ENCODE data around the gene IQCH.

DNA sequence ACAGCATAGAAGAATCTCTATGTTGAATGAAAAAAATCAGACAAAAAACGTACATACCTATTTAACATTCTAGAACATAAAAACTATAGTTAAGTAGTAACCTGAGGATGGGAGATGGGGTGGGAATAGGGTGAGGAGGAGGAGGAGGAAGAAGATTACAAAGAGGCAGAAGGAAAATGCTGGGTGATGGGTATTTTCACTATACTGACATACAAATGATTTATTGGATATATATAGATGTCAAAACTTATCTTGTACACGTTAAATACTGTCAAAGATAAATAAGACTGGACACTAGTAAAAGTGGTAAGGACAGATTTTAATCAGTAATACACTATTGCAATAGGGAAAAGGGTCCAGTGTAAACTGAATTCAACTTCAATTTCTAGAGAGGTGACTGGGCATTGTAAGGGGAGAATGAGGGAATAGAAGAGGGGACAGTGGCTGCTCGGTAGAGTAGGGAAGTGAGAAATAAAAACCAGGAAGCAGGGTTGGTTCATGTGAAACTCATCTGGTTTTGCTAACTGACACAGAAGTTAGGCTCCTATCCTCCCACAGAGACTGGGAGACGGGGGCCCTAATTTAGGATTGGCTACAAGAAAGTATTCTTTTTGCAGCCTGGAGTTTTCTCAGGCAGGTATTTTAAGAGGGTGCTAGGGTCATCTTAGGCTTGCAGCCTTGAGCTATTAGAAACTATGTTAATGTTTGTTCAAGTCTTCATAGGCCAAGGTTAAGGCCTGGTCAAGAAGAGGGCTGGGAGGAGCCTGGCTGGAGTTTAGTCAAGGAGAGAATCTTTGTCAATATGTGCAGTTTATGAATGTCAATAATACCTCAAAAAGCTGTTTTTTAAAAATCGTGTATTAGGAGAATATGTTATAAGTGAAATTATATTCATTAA is 251.3 kb downstream of the IQCH start:
- TF ChIP-seq CTCF (optimal IDR thresholded peaks at IDR 0.05 in 1 of 3, IDR thresholded peaks at IDR 0.05 in 1 of 3, conservative IDR thresholded peaks at IDR 0.05 in 1 of 3; ENCODE audit: extremely low read depth in 1 of 3, insufficient read depth in 2 of 3, low read length in 3 of 3): no peak
- no peak for TF ChIP-seq EZH2 (IDR thresholded peaks at IDR 0.05; ENCODE audit: low read length)
